GM12892 (cell line): Measurements from ENCODE around the gene AIFM3.

Experiments
- POLR2A ChIP-seq: IDR thresholded peaks from 2 replicates; pipeline ENCODE4 v1.6.1; 2011; ENCODE audit warnings: low read depth, low read length, control low read depth
- TAF1 ChIP-seq: IDR thresholded peaks from 2 replicates; pipeline ENCODE4 v1.6.1; 2011; ENCODE audit warnings: low read depth, mild to moderate bottlenecking, control low read depth, low read length, borderline replicate concordance

DNA sequence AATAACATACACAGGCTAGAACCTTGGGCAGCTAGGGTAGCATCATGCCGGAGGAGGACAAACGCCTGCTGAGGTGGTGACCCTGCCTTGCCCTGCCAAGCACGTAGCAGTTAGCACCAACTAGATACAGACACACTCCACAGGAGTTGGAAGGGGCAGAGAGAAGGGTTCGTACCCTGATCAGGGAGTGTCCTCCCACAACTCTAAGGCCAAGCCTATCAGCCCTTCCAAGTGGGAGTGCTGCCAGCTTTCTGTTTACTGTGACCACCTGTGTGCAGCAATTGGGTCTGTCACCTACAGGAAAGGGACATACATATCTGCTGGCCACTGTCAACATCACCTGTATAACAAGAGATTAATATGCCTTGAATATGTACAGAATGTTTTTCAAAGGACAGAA is 36.7 kb downstream of the AIFM3 start:
- TF ChIP-seq TAF1 (no peak), POLR2A (no peak; the same call in 1 of the 2 replicates)
